Measurements from ENCODE around the gene BRINP3.

BRINP3 gene

GRCh38 chr1:190344454-190344853 is 133.2 kb downstream of the BRINP3 start:
- Histone ChIP-seq H3K23ac (ENCODE audit: low read length) (no peak overlapping the region), H3K79me1 (ENCODE audit: low read length) (no peaks in the 10 kb centered on the region), H4K8ac (ENCODE audit: low read depth, low read length) (no peak overlapping the region), H3K4me1 (ENCODE audit: control insufficient read depth in 1 of 2, insufficient read depth in 2 of 2, low read length in 2 of 2) (no peaks in the 10 kb centered on the region), H2AFZ (ENCODE audit: insufficient read depth, low read length, poor library complexity) (no peak overlapping the region), H3K9ac (ENCODE audit: low read length) (no peak overlapping the region), H3K79me2 (ENCODE audit: control insufficient read depth, insufficient read depth, low read length, poor library complexity) (no peaks in the 10 kb centered on the region), H3K14ac (ENCODE audit: low read length) (no peak overlapping the region), H3K27ac (ENCODE audit: low read depth, low read length) (no peak overlapping the region), H3K36me3 (ENCODE audit: control insufficient read depth in 1 of 2, insufficient read depth in 2 of 2, low read length in 2 of 2) (no peaks in the 10 kb centered on the region), H4K12ac (ENCODE audit: low read depth, low read length) (no peak overlapping the region), H3K9me3 (ENCODE audit: insufficient read depth, low read depth, low read length) (no peaks in the 10 kb centered on the region), H3K4me2 (ENCODE audit: low read length) (no peak overlapping the region), H2BK5ac (ENCODE audit: low read depth, low read length, poor library complexity) (no peak overlapping the region), H3K18ac (ENCODE audit: low read length) (no peak overlapping the region), H4K91ac (ENCODE audit: low read depth, low read length) (no peak overlapping the region), H3K27me3 (ENCODE audit: insufficient read depth, low read length) (no peaks in the 10 kb centered on the region), H2BK12ac (ENCODE audit: low read length) (no peak overlapping the region), H3K4me3 (ENCODE audit: low read depth, low read length) (no peak overlapping the region), H3K4ac (ENCODE audit: low read depth, low read length) (no peak overlapping the region), H2BK120ac (ENCODE audit: insufficient read depth, low read length, poor library complexity) (no peak overlapping the region), H2AK5ac (ENCODE audit: low read length) (no peak overlapping the region)
- no peak for DNase-seq

DNA sequence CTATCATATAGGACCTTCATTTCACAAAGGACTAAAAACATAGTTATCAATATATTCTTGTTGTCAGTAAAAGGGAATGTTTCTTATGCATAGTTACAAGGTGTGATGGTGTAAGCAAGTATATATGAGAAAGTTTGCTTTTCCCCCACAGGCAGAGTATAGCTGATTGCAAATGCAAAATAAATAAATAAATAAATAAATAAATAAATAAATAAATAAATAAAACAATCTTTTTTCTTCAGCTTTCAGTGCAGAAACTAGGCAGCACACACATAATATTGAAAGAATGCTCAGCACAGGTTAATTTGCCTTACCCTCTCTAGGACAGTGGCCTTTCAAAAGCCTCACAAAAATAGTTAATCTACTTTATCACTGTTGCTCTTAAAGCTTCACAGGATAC is 138.8 kb downstream of the BRINP3 start:
- Histone ChIP-seq H3K79me1 (ENCODE audit: low read length) (no peaks in the 10 kb centered on the region), H3K9me3 (ENCODE audit: insufficient read depth, low read depth, low read length) (no peaks in the 10 kb centered on the region), H2BK120ac (ENCODE audit: insufficient read depth, low read length, poor library complexity) (no peak overlapping the region), H4K91ac (ENCODE audit: low read depth, low read length) (no peak overlapping the region), H3K4ac (ENCODE audit: low read depth, low read length) (no peak overlapping the region), H3K18ac (ENCODE audit: low read length) (no peak overlapping the region), H3K4me3 (ENCODE audit: low read depth, low read length) (no peak overlapping the region), H3K27ac (ENCODE audit: low read depth, low read length) (no peak overlapping the region), H2BK12ac (ENCODE audit: low read length) (no peak overlapping the region), H2AFZ (ENCODE audit: insufficient read depth, low read length, poor library complexity) (no peak overlapping the region), H3K14ac (ENCODE audit: low read length) (no peak overlapping the region), H3K23ac (ENCODE audit: low read length) (no peak overlapping the region), H3K9ac (ENCODE audit: low read length) (no peak overlapping the region), H3K79me2 (ENCODE audit: control insufficient read depth, insufficient read depth, low read length, poor library complexity) (no peaks in the 10 kb centered on the region), H3K4me1 (ENCODE audit: control insufficient read depth in 1 of 2, insufficient read depth in 2 of 2, low read length in 2 of 2) (no peaks in the 10 kb centered on the region), H2AK5ac (ENCODE audit: low read length) (no peak overlapping the region), H2BK5ac (ENCODE audit: low read depth, low read length, poor library complexity) (no peak overlapping the region), H3K27me3 (ENCODE audit: insufficient read depth, low read length) (no peaks in the 10 kb centered on the region), H4K8ac (ENCODE audit: low read depth, low read length) (no peak overlapping the region), H3K4me2 (ENCODE audit: low read length) (no peak overlapping the region), H4K12ac (ENCODE audit: low read depth, low read length) (no peak overlapping the region), H3K36me3 (ENCODE audit: control insufficient read depth in 1 of 2, insufficient read depth in 2 of 2, low read length in 2 of 2) (no peaks in the 10 kb centered on the region)
- no peak for DNase-seq

GRCh38 chr1:190328871-190329270 is 148.8 kb downstream of the BRINP3 start:
- H3K36me3 ChIP-seq (ENCODE audit: control insufficient read depth in 1 of 2, insufficient read depth in 2 of 2, low read length in 2 of 2), result no peaks in the 10 kb centered on the region
- no CpG with 5 or more reads among the region's 4 CpGs for WGBS (ENCODE audit: extremely low coverage, insufficient coverage, insufficient read length)
- no peak overlapping the region for H3K23ac ChIP-seq (ENCODE audit: low read length)
- H2AK5ac ChIP-seq (ENCODE audit: low read length), result no peak overlapping the region
- H3K4me3 ChIP-seq (ENCODE audit: low read depth, low read length), result no peak overlapping the region
- no peak for DNase-seq
- H2BK120ac ChIP-seq (ENCODE audit: insufficient read depth, low read length, poor library complexity), result no peak overlapping the region
- H3K79me2 ChIP-seq (ENCODE audit: control insufficient read depth, insufficient read depth, low read length, poor library complexity), result no peaks in the 10 kb centered on the region
- no peak overlapping the region for H4K91ac ChIP-seq (ENCODE audit: low read depth, low read length)
- H3K4ac ChIP-seq (ENCODE audit: low read depth, low read length), result no peak overlapping the region
- no peak overlapping the region for H3K9ac ChIP-seq (ENCODE audit: low read length)
- no peaks in the 10 kb centered on the region for H3K4me1 ChIP-seq (ENCODE audit: control insufficient read depth in 1 of 2, insufficient read depth in 2 of 2, low read length in 2 of 2)
- H4K12ac ChIP-seq (ENCODE audit: low read depth, low read length), result no peak overlapping the region
- H3K4me2 ChIP-seq (ENCODE audit: low read length), result no peak overlapping the region
- no peaks in the 10 kb centered on the region for H3K9me3 ChIP-seq (ENCODE audit: insufficient read depth, low read depth, low read length)
- no peak overlapping the region for H3K18ac ChIP-seq (ENCODE audit: low read length)
- H3K27me3 ChIP-seq (ENCODE audit: insufficient read depth, low read length), result no peaks in the 10 kb centered on the region
- no peak overlapping the region for H3K14ac ChIP-seq (ENCODE audit: low read length)
- no peak overlapping the region for H2BK5ac ChIP-seq (ENCODE audit: low read depth, low read length, poor library complexity)
- no peak overlapping the region for H3K27ac ChIP-seq (ENCODE audit: low read depth, low read length)
- no peak overlapping the region for H2AFZ ChIP-seq (ENCODE audit: insufficient read depth, low read length, poor library complexity)
- H3K79me1 ChIP-seq (ENCODE audit: low read length), result no peaks in the 10 kb centered on the region
- H4K8ac ChIP-seq (ENCODE audit: low read depth, low read length), result no peak overlapping the region
- H2BK12ac ChIP-seq (ENCODE audit: low read length), result no peak overlapping the region

DNA sequence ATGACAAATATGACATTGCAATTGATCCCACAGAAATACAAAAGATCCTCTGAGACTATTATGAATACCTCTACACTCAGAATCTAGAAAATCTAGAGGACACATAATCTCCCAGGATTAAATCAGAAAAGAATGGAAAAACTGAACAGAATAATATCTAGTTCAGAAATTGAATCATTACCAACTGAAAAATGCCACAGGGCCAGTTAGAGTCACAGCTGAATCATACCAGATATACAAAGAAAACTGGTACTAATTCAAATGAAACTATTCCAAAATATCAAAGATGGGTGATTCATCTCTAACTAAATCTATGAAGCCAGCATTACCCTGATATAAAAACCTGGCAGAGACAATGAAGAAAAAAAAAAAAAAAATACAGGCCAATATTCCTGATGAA is 149.3 kb downstream of the BRINP3 start:
- H4K8ac ChIP-seq (ENCODE audit: low read depth, low read length), result no peak overlapping the region
- H2BK120ac ChIP-seq (ENCODE audit: insufficient read depth, low read length, poor library complexity), result no peak overlapping the region
- H3K18ac ChIP-seq (ENCODE audit: low read length), result no peak overlapping the region
- no peak overlapping the region for H4K12ac ChIP-seq (ENCODE audit: low read depth, low read length)
- H3K4ac ChIP-seq (ENCODE audit: low read depth, low read length), result no peak overlapping the region
- H4K91ac ChIP-seq (ENCODE audit: low read depth, low read length), result no peak overlapping the region
- no peak overlapping the region for H3K4me3 ChIP-seq (ENCODE audit: low read depth, low read length)
- no peaks in the 10 kb centered on the region for H3K9me3 ChIP-seq (ENCODE audit: insufficient read depth, low read depth, low read length)
- H3K79me2 ChIP-seq (ENCODE audit: control insufficient read depth, insufficient read depth, low read length, poor library complexity), result no peaks in the 10 kb centered on the region
- H2AFZ ChIP-seq (ENCODE audit: insufficient read depth, low read length, poor library complexity), result no peak overlapping the region
- no peaks in the 10 kb centered on the region for H3K36me3 ChIP-seq (ENCODE audit: control insufficient read depth in 1 of 2, insufficient read depth in 2 of 2, low read length in 2 of 2)
- H3K27ac ChIP-seq (ENCODE audit: low read depth, low read length), result no peak overlapping the region
- no peak for DNase-seq
- no peak overlapping the region for H3K14ac ChIP-seq (ENCODE audit: low read length)
- no peak overlapping the region for H3K4me2 ChIP-seq (ENCODE audit: low read length)
- H3K79me1 ChIP-seq (ENCODE audit: low read length), result no peaks in the 10 kb centered on the region
- no peaks in the 10 kb centered on the region for H3K27me3 ChIP-seq (ENCODE audit: insufficient read depth, low read length)
- no peak overlapping the region for H3K9ac ChIP-seq (ENCODE audit: low read length)
- H2BK5ac ChIP-seq (ENCODE audit: low read depth, low read length, poor library complexity), result no peak overlapping the region
- H2AK5ac ChIP-seq (ENCODE audit: low read length), result no peak overlapping the region
- H3K4me1 ChIP-seq (ENCODE audit: control insufficient read depth in 1 of 2, insufficient read depth in 2 of 2, low read length in 2 of 2), result no peaks in the 10 kb centered on the region
- no peak overlapping the region for H3K23ac ChIP-seq (ENCODE audit: low read length)
- no peak overlapping the region for H2BK12ac ChIP-seq (ENCODE audit: low read length)

DNA sequence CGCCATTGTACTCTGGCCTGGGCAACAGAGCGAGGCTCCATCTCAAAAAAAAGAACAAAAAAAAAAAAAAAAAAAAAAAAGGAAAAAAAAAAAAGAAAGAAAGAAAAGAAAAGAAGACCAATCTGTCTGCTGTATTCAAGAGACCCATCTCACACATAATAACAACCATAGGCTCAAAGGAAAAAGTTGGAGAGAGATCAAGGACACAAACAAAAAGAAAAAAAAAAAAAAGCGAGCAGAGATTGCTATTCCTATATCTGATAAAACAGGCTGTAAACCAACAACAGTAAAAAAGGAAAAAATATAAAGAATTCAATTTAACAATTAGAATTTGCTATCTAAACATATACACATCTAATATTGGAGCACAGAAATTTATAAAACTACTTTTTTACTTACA is 150.4 kb downstream of the BRINP3 start:
- Histone ChIP-seq H3K79me2 (ENCODE audit: control insufficient read depth, insufficient read depth, low read length, poor library complexity) (no peaks in the 10 kb centered on the region), H3K36me3 (ENCODE audit: control insufficient read depth in 1 of 2, insufficient read depth in 2 of 2, low read length in 2 of 2) (no peaks in the 10 kb centered on the region), H2AK5ac (ENCODE audit: low read length) (no peak overlapping the region), H3K4me3 (ENCODE audit: low read depth, low read length) (no peak overlapping the region), H3K9ac (ENCODE audit: low read length) (no peak overlapping the region), H3K27me3 (ENCODE audit: insufficient read depth, low read length) (no peaks in the 10 kb centered on the region), H4K12ac (ENCODE audit: low read depth, low read length) (no peak overlapping the region), H4K91ac (ENCODE audit: low read depth, low read length) (no peak overlapping the region), H2AFZ (ENCODE audit: insufficient read depth, low read length, poor library complexity) (no peak overlapping the region), H3K14ac (ENCODE audit: low read length) (no peak overlapping the region), H3K4me1 (ENCODE audit: control insufficient read depth in 1 of 2, insufficient read depth in 2 of 2, low read length in 2 of 2) (no peaks in the 10 kb centered on the region), H3K18ac (ENCODE audit: low read length) (no peak overlapping the region), H3K9me3 (ENCODE audit: insufficient read depth, low read depth, low read length) (no peaks in the 10 kb centered on the region), H4K8ac (ENCODE audit: low read depth, low read length) (no peak overlapping the region), H2BK12ac (ENCODE audit: low read length) (no peak overlapping the region), H3K79me1 (ENCODE audit: low read length) (no peaks in the 10 kb centered on the region), H2BK5ac (ENCODE audit: low read depth, low read length, poor library complexity) (no peak overlapping the region), H3K4ac (ENCODE audit: low read depth, low read length) (no peak overlapping the region), H3K4me2 (ENCODE audit: low read length) (no peak overlapping the region), H3K23ac (ENCODE audit: low read length) (no peak overlapping the region), H3K27ac (ENCODE audit: low read depth, low read length) (no peak overlapping the region), H2BK120ac (ENCODE audit: insufficient read depth, low read length, poor library complexity) (no peak overlapping the region)
- whole genome bisulfite sequencing (ENCODE audit: extremely low coverage, insufficient coverage, insufficient read length), result no CpG with 5 or more reads among the region's 3 CpGs
- DNase-seq, result no peak

Data from trophoblast cell (in vitro differentiated cells and primary cell).